H1 (cell line): ENCODE data around the gene EHD2. TPM values are rescaled to one million over a fixed set of nuclear protein-coding genes. Genes with fewer than 3 reads are reported as not detected.

ENCODE experiments used
- CTCF ChIA-PET: fragments of 300-600 bp; sonication (Branson Sonifier 250); formaldehyde crosslinking; loops from one replicate; lab custom pipeline; 2021; ENCODE audit not compliant: partially characterized antibody; lab: Charles Lee
- POLR2A ChIA-PET: fragments of 300-600 bp; sonication (Branson Sonifier 250); formaldehyde crosslinking; loops from one replicate; lab custom pipeline; 2021; ENCODE audit warnings: inconsistent platforms; ENCODE audit not compliant: partially characterized antibody; lab: Charles Lee
- DNase-seq, 2 experiments: peaks; one replicate each; pipeline versions ENCODE4 v3.0.0 to v3.0.0-alpha.2; 2010 to 2022; ENCODE audit warnings: low spot score in 2 of 2, low read depth in 1 of 2, mixed read lengths in 1 of 2
- FAIRE-seq: peaks from 2 replicates; lab custom pipeline; 2011; peaks lifted over from hg19 to GRCh38; lab: Jason Lieb, UNC
- H2AFZ ChIP-seq: 2 replicates; pipeline ENCODE4 v1.8.1; 2012; ENCODE audit warnings: low read length, inconsistent platforms
- H2AK5ac ChIP-seq: 2 replicates; pipeline ENCODE4 v1.6.1; 2013; ENCODE audit warnings: low read depth, low read length
- H2BK120ac ChIP-seq: replicated peaks from 2 replicates; pipeline ENCODE3; 2013; ENCODE audit warnings: low read depth, low read length, inconsistent platforms
- H2BK12ac ChIP-seq: 2 replicates; pipeline ENCODE4 v1.6.1; 2013; ENCODE audit warnings: low read depth, low read length
- H2BK15ac ChIP-seq: 2 replicates; pipeline ENCODE4 v1.6.1; 2013; ENCODE audit warnings: low read length
- H2BK20ac ChIP-seq: 2 replicates; pipeline ENCODE4 v1.6.1; 2013; ENCODE audit warnings: low read length
- H2BK5ac ChIP-seq: 2 replicates; pipeline ENCODE4 v1.6.1; 2013; ENCODE audit warnings: low read depth, low read length
- H3K14ac ChIP-seq: 2 replicates; pipeline ENCODE4 v1.6.1; 2013; ENCODE audit warnings: inconsistent platforms; ENCODE audit not compliant: insufficient read length
- H3K18ac ChIP-seq: 2 replicates; pipeline ENCODE4 v1.6.1; 2013; ENCODE audit warnings: low read length; ENCODE audit errors: extremely low read depth
- H3K23ac ChIP-seq: 2 replicates; pipeline ENCODE4 v1.6.1; 2013; ENCODE audit warnings: inconsistent platforms; ENCODE audit not compliant: insufficient read length
- H3K23me2 ChIP-seq: 2 replicates; pipeline ENCODE4 v1.6.1; 2013; ENCODE audit warnings: low read depth, low read length
- H3K27ac ChIP-seq: 2 replicates; pipeline ENCODE4 v1.6.1; 2011; ENCODE audit warnings: low read depth, low read length, inconsistent platforms
- H3K27me3 ChIP-seq, 4 experiments: replicated peaks in 1 of 4; 1 replicate in 1 of 4; 2 replicates in 3 of 4; pipeline versions ENCODE4 v1.6.1 to v1.8.1; 2011 to 2013; ENCODE audit warnings: low read length in 3 of 4, mild to moderate bottlenecking in 3 of 4, inconsistent platforms in 2 of 4, mixed read lengths in 2 of 4, moderate library complexity in 1 of 4; ENCODE audit not compliant: control insufficient read depth in 3 of 4, insufficient read depth in 3 of 4; ENCODE audit errors: extremely low read depth in 1 of 4
- H3K36me3 ChIP-seq, 4 experiments: 2 replicates each; pipeline versions ENCODE4 v1.6.1 to v1.8.1; 2011 to 2013; ENCODE audit warnings: mild to moderate bottlenecking in 4 of 4, low read length in 3 of 4, moderate library complexity in 2 of 4, control low read depth in 1 of 4, inconsistent platforms in 1 of 4; ENCODE audit not compliant: insufficient read depth in 4 of 4, control insufficient read depth in 2 of 4
- H3K4ac ChIP-seq: replicated peaks from 2 replicates; pipeline ENCODE3; 2013; ENCODE audit warnings: low read length, low read depth, mixed read lengths, inconsistent platforms; ENCODE audit not compliant: insufficient read length
- H3K4me1 ChIP-seq, 4 experiments: replicated peaks in 1 of 4; 1 replicate in 1 of 4; 2 replicates in 3 of 4; pipeline versions ENCODE4 v1.6.1 to v1.8.1; 2011 to 2013; ENCODE audit warnings: low read length in 3 of 4, inconsistent platforms in 2 of 4, mixed read lengths in 1 of 4; ENCODE audit not compliant: insufficient read depth in 4 of 4, control insufficient read depth in 3 of 4
- H3K4me2 ChIP-seq, 2 experiments: 2 replicates each; pipeline versions ENCODE4 v1.6.1 to v1.8.1; 2011 to 2013; ENCODE audit warnings: low read depth in 2 of 2, low read length in 2 of 2, control low read depth in 1 of 2, inconsistent platforms in 1 of 2, mild to moderate bottlenecking in 1 of 2; ENCODE audit not compliant: insufficient read depth in 1 of 2
- H3K4me3 ChIP-seq, 4 experiments: fragments of 200-600, 300-600 bp in 1 of 4; sonication (generic), shearing (Covaris generic), sonication (Bioruptor Twin) in 1 of 4; 2 replicates each; pipeline versions ENCODE4 v1.5.1 to v1.8.1; 2011 to 2016; ENCODE audit warnings: low read length in 4 of 4, low read depth in 3 of 4, control low read depth in 2 of 4, inconsistent platforms in 2 of 4, mild to moderate bottlenecking in 2 of 4, mixed read lengths in 1 of 4, moderate library complexity in 1 of 4; ENCODE audit not compliant: insufficient read depth in 2 of 4; ENCODE audit errors: extremely low read depth in 1 of 4
- H3K56ac ChIP-seq: replicated peaks from 2 replicates; pipeline ENCODE3; 2013; ENCODE audit warnings: low read depth, mild to moderate bottlenecking, mixed read lengths, low read length, inconsistent platforms; ENCODE audit not compliant: insufficient read length
- H3K79me1 ChIP-seq: 2 replicates; pipeline ENCODE4 v1.6.1; 2013; ENCODE audit warnings: low read depth, low read length, control low read depth
- H3K79me2 ChIP-seq, 2 experiments: 2 replicates each; pipeline versions ENCODE4 v1.6.1 to v1.8.1; 2012 to 2013; ENCODE audit warnings: low read length in 2 of 2, mild to moderate bottlenecking in 2 of 2, inconsistent platforms in 1 of 2; ENCODE audit not compliant: insufficient read depth in 2 of 2, control insufficient read depth in 1 of 2
- H3K9ac ChIP-seq, 4 experiments: replicated peaks in 1 of 4; 1 replicate in 1 of 4; 2 replicates in 3 of 4; pipeline versions ENCODE4 v1.6.1 to v1.8.1; 2011 to 2013; ENCODE audit warnings: low read depth in 3 of 4, low read length in 3 of 4, control low read depth in 2 of 4, mild to moderate bottlenecking in 2 of 4, moderate library complexity in 2 of 4, inconsistent platforms in 1 of 4; ENCODE audit errors: extremely low read depth in 1 of 4
- H3K9me3 ChIP-seq, 2 experiments: 2 replicates each; pipeline versions ENCODE4 v1.6.1 to v1.8.1; 2012 to 2013; ENCODE audit warnings: mild to moderate bottlenecking in 2 of 2, moderate library complexity in 2 of 2, control low read depth in 1 of 2, inconsistent platforms in 1 of 2, low read depth in 1 of 2, low read length in 1 of 2, mixed read lengths in 1 of 2; ENCODE audit not compliant: insufficient read depth in 2 of 2
- H4K20me1 ChIP-seq, 2 experiments: replicated peaks in 1 of 2; 2 replicates each; pipeline versions ENCODE3 to v1.8.1; 2011 to 2013; ENCODE audit warnings: inconsistent platforms in 2 of 2, low read length in 2 of 2, mild to moderate bottlenecking in 1 of 2; ENCODE audit not compliant: insufficient read depth in 2 of 2, control insufficient read depth in 1 of 2
- H4K5ac ChIP-seq: 2 replicates; pipeline ENCODE4 v1.6.1; 2013; ENCODE audit warnings: low read length, low read depth, mixed read lengths, inconsistent platforms; ENCODE audit not compliant: insufficient read length
- H4K8ac ChIP-seq: 2 replicates; pipeline ENCODE4 v1.8.0; 2013; ENCODE audit warnings: mild to moderate bottlenecking, moderate library complexity, low read length, inconsistent platforms; ENCODE audit not compliant: insufficient read depth; ENCODE audit errors: extremely low read depth
- H4K91ac ChIP-seq: replicated peaks from 2 replicates; pipeline ENCODE3; 2013; ENCODE audit warnings: low read length, mixed read lengths, inconsistent platforms; ENCODE audit not compliant: insufficient read length
- BCL11A ChIP-seq, 2 experiments: IDR thresholded peaks; one replicate each; pipeline ENCODE4 v1.6.1; 2011; ENCODE audit warnings: low read depth in 2 of 2, low read length in 2 of 2, mild to moderate bottlenecking in 2 of 2
- CREB1 ChIP-seq: IDR thresholded peaks from 2 replicates; pipeline ENCODE4 v1.6.1; 2012; ENCODE audit warnings: inconsistent platforms
- HDAC6 ChIP-seq: IDR thresholded peaks from one replicate; pipeline ENCODE4 v1.7.1; 2012; ENCODE audit warnings: low read depth, mild to moderate bottlenecking, inconsistent platforms, low read length, moderate library complexity
- KDM5A ChIP-seq: fragments of 200-600 bp; IDR thresholded peaks from 2 replicates; pipeline ENCODE4 v1.7.1; 2012; ENCODE audit warnings: mild to moderate bottlenecking, low read length, inconsistent platforms, mixed read lengths
- POLR2A ChIP-seq, 2 experiments: IDR thresholded peaks; 1 replicate in 1 of 2; 2 replicates in 1 of 2; pipeline ENCODE4 v1.6.1; 2011; ENCODE audit warnings: low read depth in 2 of 2, low read length in 2 of 2, mild to moderate bottlenecking in 2 of 2; ENCODE audit errors: control extremely low read depth in 1 of 2
- WGBS, 2 experiments: shearing (Covaris generic) in 1 of 2; methylation state at CpG; one replicate each; pipeline versions ENCODE4 v1.1.6 to v1.1.7; 2013 to 2015; ENCODE audit warnings: low lambda C conversion rate in 2 of 2, mixed read lengths in 2 of 2, inconsistent platforms in 1 of 2, low coverage in 1 of 2, missing lambda C conversion rate in 1 of 2; ENCODE audit not compliant: insufficient replicate concordance in 2 of 2, insufficient coverage in 1 of 2, insufficient read length in 1 of 2; ENCODE audit errors: extremely low coverage in 1 of 2, missing lambda C conversion rate in 1 of 2; 5-methylcytosine and 5-hydroxymethylcytosine counted together
- polyA plus RNA-seq, 7 experiments: library from polyadenylated mRNA; depleted of rRNA in 3 of 7; stranded (reverse) in 5 of 7; unstranded in 2 of 7; fragments of >200 nt in 5 of 7; fragments of 200-250 nt in 2 of 7; gene quantifications; 1 replicate in 5 of 7; 2 replicates in 1 of 7; 4 replicates in 1 of 7; pipeline versions ENCODE4 v1.2.1 to v1.2.3, GENCODE V29; 2011 to 2013; ENCODE audit warnings: missing spikeins in 2 of 7, mixed read lengths in 2 of 7
- total RNA-seq: library from RNA; stranded (reverse); fragmentation: NEBNext Ultra II Directional; extraction: Animal tissue kit (Norgen Biotek cat#: 25700); gene quantifications from 2 replicates; pipeline ENCODE4 v1.2.1, GENCODE V29; 2021

Gene EHD2
- total and polyA plus RNA-seq, 2 of the 8 experiments (the other 6 are each of a cell fraction or from before 2014, with no cell fraction given): 4.5 to 14.3 TPM

GRCh38 chr19:47755065-47755761 lies 42.0 kb downstream of the EHD2 start:
- Histone ChIP-seq H3K18ac (no peak overlapping the region), H3K4ac (no peak overlapping the region), H3K27ac (no peak overlapping the region), H2BK5ac (no peak overlapping the region), H3K9me3 (no peaks in the 10 kb centered on the region), H3K4me3 (no peak overlapping the region), H3K27me3 (no peaks in the 10 kb centered on the region), H2BK15ac (no peak overlapping the region), H2BK12ac (no peak overlapping the region), H2BK20ac (no peak overlapping the region), H4K91ac (no peak overlapping the region), H4K20me1 (peaks cover 12% of the 10 kb centered on the region in 2 experiments), H3K56ac (no peak overlapping the region), H3K23me2 (no peaks in the 10 kb centered on the region), H2BK120ac (no peak overlapping the region), H2AFZ (no peak overlapping the region), H4K5ac (no peak overlapping the region), H4K8ac (no peak overlapping the region), H3K14ac (no peak overlapping the region), H3K9ac (no peak overlapping the region), H3K4me1 (no peaks in the 10 kb centered on the region; a peak in 1 of 7 replicates), H3K4me2 (no peak overlapping the region), H3K36me3 (peaks cover 33 to 86% (median 75%) of the 10 kb centered on the region in 4 experiments)
- FAIRE-seq (no peak), DNase-seq (no peak)
- POLR2A ChIA-PET: interaction anchor here (0.5 to 11.0 kb wide), 11 partner anchors 8 to 679 kb away, joined by 3 to 204 read pairs (median 4); partner anchors contain the start of gene NOP53
- CTCF ChIA-PET: interaction anchor here (0.5 to 3.1 kb wide), 7 partner anchors 9 to 399 kb away, joined by 3 to 20 read pairs (median 4); no protein-coding TSS in a partner anchor
- 87% methylated on average over 15 of the region's 36 CpGs; no CpG with 5 or more reads in 1 of the 2 experiments for WGBS, 2 experiments
- TF ChIP-seq POLR2A (IDR thresholded peaks at IDR 0.05; ENCODE audit: control extremely low read depth in 1 of 2, low read depth in 2 of 2, low read length in 2 of 2): 0 out of 3 replicates have a peak, but pooled peaks of 1 of the 2 experiments have one; percentile 1
- TF ChIP-seq HDAC6: no peak
- no peak for TF ChIP-seq KDM5A
- no peak for TF ChIP-seq CREB1
- TF ChIP-seq BCL11A (IDR thresholded peaks at IDR 0.05; ENCODE audit: low read depth in 2 of 2, low read length in 2 of 2): no peak
- TF ChIP-seq, all 59 proteins: peak for 1
- Histone ChIP-seq H3K79me1 (peaks cover 3% of the 10 kb centered on the region; the same call in 1 of the 2 replicates), H2AK5ac (no peak overlapping the region), H3K23ac (no peak overlapping the region), H3K79me2 (no peaks in the 10 kb centered on the region; a peak in 1 of 4 replicates)
